ENCODE results near the gene ASIC5.
A peak's percentile ranks its signal among the peaks of the same experiment; 100 is the strongest.

The ASIC5 gene, protein sequence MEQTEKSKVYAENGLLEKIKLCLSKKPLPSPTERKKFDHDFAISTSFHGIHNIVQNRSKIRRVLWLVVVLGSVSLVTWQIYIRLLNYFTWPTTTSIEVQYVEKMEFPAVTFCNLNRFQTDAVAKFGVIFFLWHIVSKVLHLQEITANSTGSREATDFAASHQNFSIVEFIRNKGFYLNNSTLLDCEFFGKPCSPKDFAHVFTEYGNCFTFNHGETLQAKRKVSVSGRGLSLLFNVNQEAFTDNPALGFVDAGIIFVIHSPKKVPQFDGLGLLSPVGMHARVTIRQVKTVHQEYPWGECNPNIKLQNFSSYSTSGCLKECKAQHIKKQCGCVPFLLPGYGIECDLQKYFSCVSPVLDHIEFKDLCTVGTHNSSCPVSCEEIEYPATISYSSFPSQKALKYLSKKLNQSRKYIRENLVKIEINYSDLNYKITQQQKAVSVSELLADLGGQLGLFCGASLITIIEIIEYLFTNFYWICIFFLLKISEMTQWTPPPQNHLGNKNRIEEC

DNA sequence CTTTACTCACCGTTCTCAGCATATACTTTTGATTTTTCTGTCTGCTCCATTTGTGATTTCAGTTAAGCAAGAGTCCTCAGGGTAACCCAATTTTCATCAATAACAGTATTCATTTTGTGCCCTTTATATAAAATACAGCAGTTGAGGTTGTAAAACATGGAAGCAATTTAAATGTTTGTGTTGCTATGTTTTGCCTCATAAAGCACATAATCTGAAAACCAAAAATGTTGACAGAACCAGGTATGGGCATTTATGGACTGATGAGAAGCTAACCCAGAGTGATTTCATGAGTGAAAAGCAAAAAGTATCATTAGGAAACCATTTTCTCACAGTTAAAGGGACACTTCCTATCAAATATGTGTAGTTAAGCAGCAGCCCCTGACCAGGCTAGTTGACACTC lies at the start of gene ASIC5:
TSS of gene ASIC5 (minus strand) at position 101 of the 400 bp plus-strand sequence. CDS start at position 50, 51 bp downstream.
- DNase-seq (ENCODE audit: low read depth): no peak
- TF ChIP-seq, protein P1, sequence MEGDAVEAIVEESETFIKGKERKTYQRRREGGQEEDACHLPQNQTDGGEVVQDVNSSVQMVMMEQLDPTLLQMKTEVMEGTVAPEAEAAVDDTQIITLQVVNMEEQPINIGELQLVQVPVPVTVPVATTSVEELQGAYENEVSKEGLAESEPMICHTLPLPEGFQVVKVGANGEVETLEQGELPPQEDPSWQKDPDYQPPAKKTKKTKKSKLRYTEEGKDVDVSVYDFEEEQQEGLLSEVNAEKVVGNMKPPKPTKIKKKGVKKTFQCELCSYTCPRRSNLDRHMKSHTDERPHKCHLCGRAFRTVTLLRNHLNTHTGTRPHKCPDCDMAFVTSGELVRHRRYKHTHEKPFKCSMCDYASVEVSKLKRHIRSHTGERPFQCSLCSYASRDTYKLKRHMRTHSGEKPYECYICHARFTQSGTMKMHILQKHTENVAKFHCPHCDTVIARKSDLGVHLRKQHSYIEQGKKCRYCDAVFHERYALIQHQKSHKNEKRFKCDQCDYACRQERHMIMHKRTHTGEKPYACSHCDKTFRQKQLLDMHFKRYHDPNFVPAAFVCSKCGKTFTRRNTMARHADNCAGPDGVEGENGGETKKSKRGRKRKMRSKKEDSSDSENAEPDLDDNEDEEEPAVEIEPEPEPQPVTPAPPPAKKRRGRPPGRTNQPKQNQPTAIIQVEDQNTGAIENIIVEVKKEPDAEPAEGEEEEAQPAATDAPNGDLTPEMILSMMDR (IDR thresholded peaks at IDR 0.05; ENCODE audit: control insufficient read depth, extremely low read depth, insufficient read depth): no peak
- H3K4me3 ChIP-seq (ENCODE audit: low read depth, low read length): no peak within 1 kb of the TSS

DNA sequence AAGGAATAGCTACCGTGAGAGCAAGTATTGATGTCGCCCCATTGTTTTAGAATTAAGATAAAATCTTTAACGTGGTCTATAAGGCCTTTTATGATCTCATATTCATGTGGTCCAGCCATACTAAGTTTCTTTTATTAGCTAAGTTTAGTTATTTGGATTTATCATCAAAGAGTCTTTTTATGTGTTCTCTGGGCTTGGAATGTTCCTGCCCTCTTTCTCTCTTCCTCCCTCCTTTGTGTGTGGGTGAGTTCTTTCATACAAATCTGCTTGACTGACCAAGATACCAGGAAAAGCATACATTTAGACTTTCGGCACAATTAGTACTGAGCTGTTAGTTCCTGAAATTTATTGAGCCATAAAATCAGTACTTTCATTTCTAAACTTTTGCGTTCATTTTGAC lies 48.7 kb upstream of the ASIC5 start:
- no peak overlapping the region for H3K4me3 ChIP-seq (ENCODE audit: low read depth, low read length)
- TF ChIP-seq, protein P1 (IDR thresholded peaks at IDR 0.05; ENCODE audit: control insufficient read depth, extremely low read depth, insufficient read depth): no peak
- DNase-seq (ENCODE audit: low read depth): peak; percentile 49

DNA sequence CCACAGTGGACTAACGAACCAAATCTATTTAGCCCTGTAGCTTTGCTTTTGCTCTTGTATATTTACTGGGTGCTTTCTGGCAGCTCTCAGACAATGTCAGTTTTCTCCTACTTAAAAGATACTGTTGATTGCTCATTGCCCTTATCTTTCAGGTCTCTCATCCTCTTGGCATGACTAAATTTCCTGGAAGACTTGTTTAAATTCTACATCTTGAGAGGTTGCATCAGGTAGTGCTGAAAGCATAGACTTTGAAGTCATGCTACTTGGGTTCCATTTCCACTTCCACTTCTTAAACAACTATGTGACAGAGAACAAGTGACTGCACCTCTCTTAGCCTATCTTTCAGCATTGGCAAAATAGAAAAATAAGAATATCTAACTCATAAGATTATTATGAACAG lies 45.8 kb upstream of the ASIC5 start:
- DNase-seq (ENCODE audit: low read depth): no peak
- TF ChIP-seq, protein P1 (IDR thresholded peaks at IDR 0.05; ENCODE audit: control insufficient read depth, extremely low read depth, insufficient read depth): no peak
- no peak overlapping the region for H3K4me3 ChIP-seq (ENCODE audit: low read depth, low read length)

DNA sequence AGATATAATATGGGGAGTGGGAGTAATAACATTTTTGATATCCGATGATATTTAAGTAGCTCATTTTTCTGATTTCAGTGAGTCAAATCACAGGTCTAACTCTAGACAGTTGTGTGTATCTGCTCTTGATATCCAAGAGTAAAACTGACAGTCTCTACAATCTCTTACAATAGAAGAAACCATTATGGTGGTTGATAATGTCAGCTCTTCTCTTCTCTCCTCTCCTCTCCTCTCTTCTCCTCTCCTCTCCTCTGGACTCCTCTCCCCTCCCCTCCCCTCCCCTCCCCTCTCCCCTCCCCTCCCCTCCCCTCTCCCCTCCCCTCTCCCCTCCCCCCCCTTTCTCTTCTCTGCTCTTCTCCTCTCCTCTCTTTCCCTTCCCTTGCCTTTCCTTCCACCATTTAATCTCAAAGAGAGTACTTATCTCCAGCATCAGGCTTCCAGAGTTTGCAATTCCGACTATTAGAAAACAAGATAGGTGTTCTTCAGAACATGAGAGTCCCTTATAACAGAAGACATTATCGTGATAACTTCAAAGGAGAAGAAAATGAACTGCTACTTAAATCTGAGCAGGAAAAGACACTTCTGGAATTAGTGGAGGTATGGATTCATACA lies 43.6 kb upstream of the ASIC5 start:
- H3K4me3 ChIP-seq (ENCODE audit: low read depth, low read length): no peak overlapping the region
- no peak for DNase-seq (ENCODE audit: low read depth)
- TF ChIP-seq, protein P1 (IDR thresholded peaks at IDR 0.05; ENCODE audit: control insufficient read depth, extremely low read depth, insufficient read depth): no peak

DNA sequence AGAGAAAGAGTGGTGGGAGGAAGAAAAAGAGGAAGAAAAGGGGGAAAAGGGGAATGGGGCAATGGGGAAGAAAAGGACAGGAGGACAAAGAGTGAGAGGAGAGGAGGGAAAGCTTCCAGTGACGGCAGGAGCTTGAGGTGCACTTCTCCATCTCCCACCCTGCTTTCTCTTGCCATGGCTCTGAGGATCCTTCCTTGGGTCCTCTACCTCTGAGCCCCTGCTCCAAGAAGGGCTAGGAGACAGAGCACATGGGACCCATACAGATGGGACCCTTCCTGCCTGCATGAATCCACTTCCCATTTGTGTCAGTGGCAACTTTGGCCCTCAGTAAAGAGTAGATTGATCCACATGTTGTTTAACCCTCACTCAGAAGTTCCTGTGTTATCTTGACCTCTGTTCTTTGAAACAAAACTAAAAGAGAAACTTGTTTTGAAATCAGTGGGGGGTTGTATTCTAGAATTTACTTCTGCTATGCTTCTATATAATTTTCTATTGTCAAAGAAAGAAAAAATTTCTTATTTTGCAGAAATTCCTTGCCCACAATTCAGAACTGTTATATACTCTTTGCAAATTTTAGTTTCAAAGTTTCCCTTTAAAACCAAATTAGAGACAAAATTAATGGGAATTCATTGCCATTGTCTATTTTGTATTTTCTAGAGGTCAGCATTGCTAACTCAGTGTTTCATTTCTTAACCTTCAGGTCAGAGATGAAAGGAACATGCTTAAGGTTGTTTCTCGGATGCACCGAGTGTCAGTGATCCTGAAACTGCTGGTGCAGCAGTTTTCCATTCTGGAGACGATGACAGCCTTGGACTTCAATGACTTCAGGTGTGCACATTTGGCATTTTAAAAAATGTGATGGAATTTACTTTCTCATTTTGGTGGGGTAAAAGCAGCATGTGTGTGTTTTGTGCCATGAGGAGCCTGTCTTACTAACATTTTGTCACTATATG lies 42.4 kb upstream of the ASIC5 start:
- H3K4me3 ChIP-seq (ENCODE audit: low read depth, low read length): no peak overlapping the region
- no peak for DNase-seq (ENCODE audit: low read depth)

DNA sequence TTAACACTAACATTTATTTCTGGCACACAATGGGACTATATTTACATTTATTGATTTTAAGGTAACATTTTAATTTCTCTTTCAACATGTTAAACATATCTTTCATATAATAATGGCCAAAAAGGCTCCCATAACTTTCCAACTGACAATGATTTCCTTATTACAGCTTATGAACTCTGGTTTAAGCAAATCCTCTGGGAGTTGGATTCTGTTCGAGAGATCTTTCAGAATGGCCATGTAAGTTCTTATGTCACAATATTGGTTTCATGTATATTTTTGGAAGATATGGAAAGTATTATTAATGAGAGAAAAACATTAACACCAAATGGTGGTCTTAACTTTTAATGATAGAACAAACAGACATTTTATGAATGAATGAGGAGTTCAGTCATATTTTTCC lies 41.5 kb upstream of the ASIC5 start:
- no peak overlapping the region for H3K4me3 ChIP-seq (ENCODE audit: low read depth, low read length)
- TF ChIP-seq, protein P1 (IDR thresholded peaks at IDR 0.05; ENCODE audit: control insufficient read depth, extremely low read depth, insufficient read depth): no peak
- DNase-seq (ENCODE audit: low read depth): no peak

More for the DNA sequence above, 42.4 kb upstream of the ASIC5 start:
- TF ChIP-seq, protein P1 (IDR thresholded peaks at IDR 0.05; ENCODE audit: control insufficient read depth, extremely low read depth, insufficient read depth): no peak

All from LNCaP clone FGC (cell line).